GM21619 (cell line): ENCODE data around the gene RGPD5.
"Not testable (repeated sequence)": the region's sequence is repeated elsewhere in the genome, so short reads cannot be mapped to it uniquely, and the experiment has no call there.

Experiments
- ATAC-seq: cut with Tn5 transposase; IDR thresholded peaks from one replicate; pipeline ENCODE4 v1.9.1; 2021; ENCODE audit not compliant: unreplicated experiment

Gene RGPD5

GRCh38 chr2:109891024-109891423, 96.9 kb downstream of the RGPD5 start:
- not testable (repeated sequence) for ATAC-seq

DNA sequence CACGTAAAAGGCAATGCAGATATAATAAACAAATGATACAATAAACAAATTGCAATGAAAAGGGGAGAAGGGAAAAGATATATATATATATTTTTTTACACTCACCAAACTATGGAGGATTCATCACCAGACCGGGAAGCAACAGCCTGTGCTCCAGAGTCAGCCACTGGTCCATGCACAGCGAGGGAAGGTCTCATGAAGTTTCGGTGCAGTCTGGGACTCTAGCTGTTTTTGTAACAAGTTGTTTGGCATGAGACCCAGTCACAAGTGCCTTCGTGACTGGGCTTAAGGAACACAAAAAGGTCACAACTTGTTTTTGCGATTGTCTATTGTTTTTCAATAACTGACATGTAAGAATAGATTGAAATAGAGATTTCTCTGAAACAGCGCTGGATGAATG, 99.6 kb downstream of the RGPD5 start:
- not testable (repeated sequence) for ATAC-seq

GRCh38 chr2:109894141-109894540, 100.0 kb downstream of the RGPD5 start:
- ATAC-seq = not testable (repeated sequence)

DNA sequence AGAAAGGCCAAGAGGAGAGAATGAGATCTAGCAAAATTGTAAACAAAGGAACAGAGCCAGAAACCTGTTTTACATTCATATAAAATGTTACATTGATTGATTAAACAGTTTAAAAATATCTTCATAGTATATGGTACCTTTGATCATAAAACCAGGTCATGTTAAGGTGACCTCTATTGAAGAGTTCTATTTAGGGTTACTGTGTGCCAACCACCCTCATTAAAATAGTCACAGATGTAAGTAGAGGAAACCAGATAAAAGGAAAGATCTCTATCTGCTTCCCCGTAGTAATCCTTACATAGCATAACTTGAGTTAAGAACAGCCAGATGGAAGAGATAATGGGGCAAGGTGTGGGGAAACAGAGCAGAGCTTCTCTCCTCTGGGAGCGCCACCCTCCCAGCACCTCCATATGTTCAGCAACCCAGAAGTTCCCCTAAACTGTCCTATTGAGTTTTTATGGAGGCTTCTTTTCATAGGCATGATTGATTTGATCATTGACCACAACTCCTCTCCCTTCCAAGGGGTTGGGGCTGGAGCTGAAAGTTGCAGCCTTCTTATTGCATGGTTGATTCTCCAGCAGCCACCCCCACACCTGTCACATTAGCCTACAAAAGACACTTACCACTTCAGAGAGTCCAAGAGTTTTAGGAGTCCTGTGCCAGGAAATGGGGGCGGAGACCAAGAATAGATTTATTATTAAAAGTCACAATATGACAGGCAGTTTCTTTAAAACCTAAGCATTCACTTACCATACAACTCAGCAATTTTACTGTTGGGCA, 101.2 kb downstream of the RGPD5 start:
- not testable (repeated sequence) for ATAC-seq

DNA sequence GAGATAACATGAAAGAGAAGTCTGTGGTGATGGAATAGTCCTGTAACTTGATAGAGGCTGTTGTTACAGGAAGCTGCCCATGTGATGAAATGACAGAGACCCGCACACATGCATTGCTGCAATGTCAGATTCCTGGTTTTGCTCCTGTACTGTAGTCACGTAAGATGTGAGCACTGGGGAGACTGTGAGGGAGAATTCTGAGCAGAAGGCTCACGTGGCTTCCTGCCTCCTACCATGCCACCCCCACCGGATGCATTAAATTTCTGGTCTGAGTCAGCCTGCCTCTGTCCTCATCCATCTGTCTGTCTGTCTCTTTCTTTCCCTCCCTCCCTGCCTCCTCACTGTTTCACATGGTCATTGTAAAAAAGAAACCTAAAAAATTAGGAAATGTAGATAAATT, 102.1 kb downstream of the RGPD5 start:
- peak; percentile 94 for ATAC-seq

DNA sequence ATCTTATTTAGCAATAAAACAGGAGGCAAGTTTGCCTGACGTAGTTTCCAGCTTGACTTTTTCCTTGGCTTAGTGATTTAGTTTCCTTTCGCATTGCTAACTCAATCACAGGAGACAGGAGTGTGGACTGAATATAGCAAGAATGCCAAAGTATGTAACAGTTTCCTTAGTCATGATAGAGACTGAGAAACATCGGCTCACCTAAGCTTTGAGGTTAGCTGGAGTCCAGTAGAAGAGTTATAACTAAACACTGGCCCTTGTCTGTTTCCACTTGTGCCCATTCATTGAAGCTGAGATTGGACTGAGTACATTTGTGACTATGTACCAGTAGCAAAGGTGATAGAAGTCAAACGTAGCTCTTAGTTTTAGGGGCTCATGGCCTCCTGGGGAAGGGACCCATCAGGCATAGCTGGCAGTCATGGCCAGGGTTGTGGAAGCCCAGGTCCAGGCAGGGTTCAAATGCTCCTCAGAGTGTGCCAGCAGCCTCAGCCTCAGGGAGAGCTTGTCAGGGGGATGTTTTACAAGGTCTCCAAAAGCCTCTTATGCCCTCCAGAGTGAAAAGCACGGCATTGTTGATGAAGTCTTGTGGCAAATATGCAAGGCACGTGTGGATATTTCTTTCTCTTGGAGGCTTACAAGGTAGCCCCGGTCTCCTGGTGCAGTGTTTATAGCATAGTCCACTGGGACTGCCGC, 103.8 kb downstream of the RGPD5 start:
- ATAC-seq = not testable (repeated sequence)

DNA sequence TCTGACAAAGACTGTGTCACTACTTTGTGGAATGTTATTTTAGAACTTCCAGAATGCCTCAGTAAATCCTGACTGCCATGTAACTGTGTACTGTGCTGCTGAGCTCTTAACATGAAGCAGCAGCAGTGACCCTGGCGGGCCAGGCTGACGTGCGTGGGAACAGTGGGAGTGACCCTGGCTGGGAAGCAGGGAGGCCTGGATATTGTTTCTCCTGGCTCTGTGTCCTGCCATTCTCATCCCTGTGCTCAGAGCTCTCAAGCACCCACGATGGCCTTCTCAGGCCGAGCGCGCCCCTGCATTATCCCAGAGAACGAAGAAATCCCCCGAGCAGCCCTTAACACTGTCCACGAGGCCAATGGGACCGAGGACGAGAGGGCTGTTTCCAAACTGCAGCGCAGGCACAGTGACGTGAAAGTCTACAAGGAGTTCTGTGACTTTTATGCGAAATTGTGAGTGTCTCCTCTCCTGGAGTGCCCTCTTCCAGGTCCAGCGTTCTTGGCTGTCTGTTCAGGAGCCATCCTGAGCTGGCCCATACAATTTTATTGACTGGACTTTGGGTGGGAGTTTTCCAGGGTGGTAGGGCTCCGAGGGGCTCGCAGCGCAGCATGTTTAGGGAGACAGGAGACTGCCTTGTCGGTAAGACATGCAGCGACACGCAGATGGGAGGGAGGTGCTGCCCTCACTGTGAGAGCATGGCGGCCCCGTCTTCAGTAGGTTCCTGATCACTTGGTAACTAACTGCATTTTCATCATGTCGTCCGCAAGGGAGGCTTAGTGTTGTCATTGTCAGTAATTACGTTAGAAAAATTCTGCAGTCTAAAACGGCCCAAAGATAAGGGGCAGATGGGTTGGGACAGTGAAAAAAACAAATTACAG, 104.6 kb downstream of the RGPD5 start, which contains the start of gene LIMS3:
Gene LIMS3 (plus strand): TSS at position 227 of the 875 bp plus-strand sequence. CDS start 41 bp downstream, at position 268.
- ATAC-seq = not testable (repeated sequence)

DNA sequence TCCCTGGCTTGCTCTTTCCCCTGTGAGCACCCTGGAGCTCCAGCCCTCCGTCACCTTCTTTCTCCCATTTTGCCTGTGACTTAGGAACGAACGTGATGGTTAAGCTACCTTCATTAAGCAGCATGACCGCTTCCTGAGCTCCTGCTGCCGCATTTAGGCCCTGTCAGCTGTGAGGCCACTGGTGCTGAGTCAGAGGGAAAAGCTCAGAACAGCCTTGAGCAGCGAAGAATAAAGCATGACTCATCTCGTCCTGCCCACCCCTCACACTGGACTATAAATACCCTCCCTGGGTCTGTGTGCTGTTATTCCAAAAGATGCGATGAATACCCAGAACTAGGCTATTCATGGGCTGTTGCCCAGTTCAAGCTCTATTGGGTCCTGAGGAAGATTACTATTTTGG, 111.7 kb downstream of the RGPD5 start:
- ATAC-seq = peak; percentile 89
